ENCODE results near the gene PERP.
"Not testable (repeated sequence)": the region's sequence is repeated elsewhere in the genome, so short reads cannot be mapped to it uniquely, and the experiment has no call there.

Gene PERP

GRCh38 chr6:138105446-138105845 lies 1.8 kb downstream of the PERP start:
- no peak for DNase-seq (ENCODE audit: low spot score)

GRCh38 chr6:138104618-138105213 lies 2.5 kb downstream of the PERP start:
- DNase-seq (ENCODE audit: low spot score), result no peak

GRCh38 chr6:138103871-138104270 lies 3.3 kb downstream of the PERP start:
- no peak for DNase-seq (ENCODE audit: low spot score)

DNA sequence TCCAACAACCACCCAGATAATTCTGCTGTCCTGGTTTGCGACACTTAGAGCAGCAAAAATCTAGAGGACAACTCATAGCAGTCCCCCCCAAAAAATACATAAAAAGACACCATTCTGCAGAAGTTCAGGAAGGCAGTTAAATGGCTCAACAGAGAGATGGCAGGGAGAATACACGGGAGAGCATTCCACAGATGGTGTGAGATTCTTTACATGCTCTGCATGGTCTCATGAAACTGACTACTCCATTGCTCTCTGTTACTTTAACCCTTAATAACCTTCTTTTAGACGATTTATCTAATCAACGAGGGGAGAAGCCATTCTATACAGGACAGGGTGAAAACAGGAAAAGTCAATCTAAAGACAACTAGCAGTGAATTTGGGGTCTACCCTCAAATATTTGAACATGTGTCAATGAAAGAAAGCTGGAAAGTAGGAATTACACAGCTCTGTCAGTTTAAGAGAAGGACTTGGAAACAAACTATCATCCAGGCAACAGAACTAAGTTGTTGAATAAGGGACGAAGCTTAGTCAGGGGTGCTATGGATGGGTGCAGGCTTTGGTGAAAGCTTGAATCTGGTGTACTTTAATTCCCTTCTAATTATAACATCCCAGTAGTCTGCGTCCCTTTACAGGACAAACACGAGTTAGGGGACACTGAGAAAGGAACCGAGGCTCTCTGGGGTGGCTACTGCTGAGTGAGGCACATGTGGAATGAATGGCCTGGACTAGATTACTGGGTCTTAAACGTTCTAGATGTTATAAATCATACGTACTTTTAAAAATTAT lies 5.1 kb downstream of the PERP start:
- DNase-seq (ENCODE audit: low spot score), result no peak

- no peak for DNase-seq (ENCODE audit: low spot score)
Observed at GRCh38 chr6:138099832-138100231, 7.4 kb downstream of the PERP start.

DNA sequence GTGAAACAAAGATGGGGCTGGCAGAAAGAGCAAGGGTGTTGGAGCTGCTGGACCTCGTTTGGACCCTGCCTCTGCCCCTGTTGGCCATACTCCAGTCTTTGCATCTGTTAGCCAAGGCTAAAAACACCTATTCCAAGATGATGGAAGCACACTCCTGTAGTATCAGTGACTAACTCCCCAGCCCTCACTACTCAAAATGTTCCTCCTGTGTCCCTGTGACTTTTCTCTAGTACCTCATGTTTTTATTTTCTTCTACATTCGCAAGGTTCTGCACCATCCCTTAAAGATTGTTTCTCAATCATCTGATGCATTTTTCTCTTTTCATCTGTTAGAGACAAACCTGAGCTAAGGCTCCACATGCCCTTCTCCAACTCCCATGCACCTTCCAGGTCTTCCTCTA lies 8.9 kb downstream of the PERP start:
- DNase-seq (ENCODE audit: low spot score), result no peak

DNA sequence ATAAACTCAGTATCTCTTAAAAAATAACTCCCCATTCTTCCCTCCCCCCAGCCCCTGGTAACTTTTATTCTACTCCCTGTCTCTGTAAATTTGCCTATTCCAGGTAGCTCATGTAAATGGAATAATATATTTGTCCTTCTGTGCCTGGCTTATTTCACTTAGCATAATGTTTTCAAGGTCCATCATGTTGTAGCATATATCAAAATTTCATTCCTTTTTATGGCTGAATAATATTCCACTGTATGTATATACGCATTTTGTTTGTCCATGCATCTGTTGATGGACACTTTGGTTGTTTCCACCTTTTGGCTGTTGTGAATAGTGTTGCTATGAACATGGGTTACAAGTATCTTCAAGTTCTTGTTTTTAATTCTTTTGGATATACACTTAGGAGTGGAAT lies 13.0 kb downstream of the PERP start:
- no peak for DNase-seq (ENCODE audit: low spot score)

- DNase-seq (ENCODE audit: low spot score), result no peak
Observed at GRCh38 chr6:138093632-138094031, 13.6 kb downstream of the PERP start.

DNA sequence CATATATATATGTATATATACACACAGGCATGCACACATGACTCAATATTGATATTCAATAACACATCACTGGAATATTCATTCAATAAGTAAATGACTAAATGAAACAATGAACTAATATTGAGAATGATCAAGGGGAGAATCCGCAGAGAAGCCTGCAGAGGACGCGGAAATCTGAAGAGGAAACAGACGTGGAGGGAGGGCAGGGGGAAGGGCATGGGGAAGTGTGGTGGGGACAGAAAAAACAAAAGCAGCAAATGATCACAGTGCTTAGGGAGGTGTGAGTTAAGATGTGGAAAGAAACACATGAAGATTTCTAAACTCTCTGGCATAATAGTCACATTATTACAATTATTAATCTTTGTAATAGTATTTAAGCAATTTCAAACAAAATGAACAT lies 14.5 kb downstream of the PERP start:
- no peak for DNase-seq (ENCODE audit: low spot score)

DNA sequence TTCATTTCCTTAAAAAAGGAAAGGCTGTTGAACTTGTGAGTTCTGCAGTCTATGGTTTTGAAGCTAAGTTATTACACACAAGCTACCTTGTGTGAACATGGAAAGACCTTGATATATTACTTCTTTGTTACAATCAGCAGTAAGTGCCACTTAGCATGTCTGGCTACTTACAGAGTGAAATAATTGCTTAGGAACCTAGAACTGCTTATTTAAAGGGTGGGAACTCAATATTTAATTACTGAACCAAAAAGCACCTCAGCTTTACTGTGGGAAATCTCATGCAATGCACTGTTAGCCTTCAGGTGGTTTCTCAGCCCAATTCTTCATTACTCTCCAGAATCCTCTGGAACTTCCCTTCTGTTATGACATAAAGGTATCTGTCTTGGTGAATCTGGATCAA lies 17.9 kb downstream of the PERP start:
- no peak for DNase-seq (ENCODE audit: low spot score)

- DNase-seq (ENCODE audit: low spot score), result no peak
Observed at GRCh38 chr6:138088326-138088762, 18.9 kb downstream of the PERP start.

DNA sequence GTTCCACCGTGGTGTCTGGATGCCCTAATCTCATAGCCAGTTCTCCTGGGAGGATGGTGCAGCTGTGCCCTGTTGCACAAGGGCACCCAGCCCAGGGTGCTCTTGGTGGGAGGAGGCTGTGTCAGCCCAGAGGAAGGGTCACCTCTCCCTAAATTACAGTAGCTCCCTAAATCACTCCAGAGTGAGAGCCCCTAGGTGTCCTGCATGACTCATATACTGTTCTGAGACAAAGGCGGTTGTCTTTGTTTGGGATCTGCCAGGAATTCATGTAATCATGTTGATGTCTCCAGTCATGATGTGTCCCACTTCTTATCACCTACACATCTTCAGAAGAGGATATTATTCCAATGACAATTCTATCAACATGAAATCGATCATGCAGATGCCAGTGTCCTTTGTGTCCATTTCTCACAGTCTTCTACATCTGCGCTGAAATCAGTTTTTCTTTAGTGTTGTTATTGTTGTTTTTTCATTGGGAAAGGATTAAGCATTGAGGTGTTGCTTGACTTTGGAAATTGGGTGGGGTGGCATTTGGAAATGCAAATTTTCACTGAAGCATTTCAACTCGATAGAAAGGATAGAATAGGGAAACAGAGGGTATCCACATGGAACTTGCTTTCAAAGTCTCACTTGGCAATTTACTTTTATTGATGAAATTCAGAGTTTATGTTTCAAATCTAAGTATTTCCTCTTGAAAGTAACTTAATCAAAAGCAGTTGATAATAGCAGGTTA lies 19.5 kb downstream of the PERP start:
- no peak for DNase-seq (ENCODE audit: low spot score)

GRCh38 chr6:138086573-138087196 lies 20.5 kb downstream of the PERP start:
- DNase-seq (ENCODE audit: low spot score), result no peak

- no peak for DNase-seq (ENCODE audit: low spot score)
Observed at GRCh38 chr6:138085839-138086222, 21.4 kb downstream of the PERP start.

DNA sequence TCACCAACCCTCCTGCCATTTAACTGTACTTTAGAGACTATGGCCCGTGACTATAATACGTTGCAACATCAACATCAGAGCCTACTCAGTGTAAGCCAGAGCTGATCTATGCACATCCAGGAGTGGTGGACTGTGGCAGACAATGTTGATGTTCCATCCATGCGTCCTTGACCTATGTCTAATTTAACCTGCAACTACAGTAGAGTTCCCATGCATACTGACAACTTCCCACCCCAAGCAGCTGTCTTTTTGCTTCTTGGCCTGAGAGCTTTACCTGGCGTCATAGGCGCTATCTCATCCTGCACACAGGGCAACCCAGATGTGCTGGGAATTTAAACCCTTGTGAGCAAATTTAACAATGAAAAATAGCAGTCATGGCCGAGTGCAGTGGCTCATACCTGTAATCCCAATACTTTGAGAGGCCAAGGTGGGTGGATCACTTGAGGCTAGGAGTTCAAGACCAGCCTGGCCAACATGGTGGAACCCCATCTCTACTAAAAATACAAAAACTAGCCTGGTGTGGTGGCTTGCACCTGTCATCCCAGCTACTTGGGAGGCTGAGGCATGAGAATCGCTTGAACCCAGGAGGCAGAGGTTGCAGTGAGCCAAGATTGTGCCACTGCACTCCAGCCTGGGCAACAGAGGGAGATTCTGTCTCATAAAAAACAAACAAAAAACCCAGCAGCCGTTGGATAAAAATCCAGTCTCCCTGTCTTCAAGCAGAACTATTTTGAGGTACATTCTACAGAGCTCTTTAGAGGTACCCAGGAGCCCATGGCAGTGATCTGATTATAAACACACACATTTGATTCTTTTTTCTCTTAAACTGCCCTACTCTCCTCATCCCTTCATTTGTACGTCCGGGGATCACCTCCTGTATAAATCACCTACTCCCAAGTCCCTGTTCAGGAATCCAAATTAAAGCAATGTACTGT lies 22.0 kb downstream of the PERP start:
- no peak for DNase-seq (ENCODE audit: low spot score)

- DNase-seq (ENCODE audit: low spot score), result no peak
Observed at GRCh38 chr6:138082232-138082631, 25.0 kb downstream of the PERP start.

- DNase-seq (ENCODE audit: low spot score), result not testable (repeated sequence)
Observed at GRCh38 chr6:138079556-138079955, 27.7 kb downstream of the PERP start.

DNA sequence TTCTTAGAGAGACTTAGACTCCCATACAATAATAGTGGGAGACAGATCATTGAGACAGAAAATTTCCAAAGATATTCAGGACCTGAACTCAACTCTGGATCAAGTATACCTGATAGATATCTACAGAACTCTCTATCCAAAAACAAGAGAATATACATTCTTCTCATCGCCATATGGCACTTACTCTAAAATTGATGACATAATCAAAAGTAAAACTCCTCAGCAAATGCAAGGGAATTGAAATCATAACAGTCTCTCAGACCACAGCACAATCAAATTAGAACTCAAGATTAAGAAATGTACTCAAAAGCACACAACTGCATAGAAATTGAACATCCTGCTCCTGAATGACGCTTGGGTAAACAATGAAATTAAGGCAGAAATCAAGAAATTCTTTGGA lies 28.7 kb downstream of the PERP start:
- DNase-seq (ENCODE audit: low spot score), result no peak

DNA sequence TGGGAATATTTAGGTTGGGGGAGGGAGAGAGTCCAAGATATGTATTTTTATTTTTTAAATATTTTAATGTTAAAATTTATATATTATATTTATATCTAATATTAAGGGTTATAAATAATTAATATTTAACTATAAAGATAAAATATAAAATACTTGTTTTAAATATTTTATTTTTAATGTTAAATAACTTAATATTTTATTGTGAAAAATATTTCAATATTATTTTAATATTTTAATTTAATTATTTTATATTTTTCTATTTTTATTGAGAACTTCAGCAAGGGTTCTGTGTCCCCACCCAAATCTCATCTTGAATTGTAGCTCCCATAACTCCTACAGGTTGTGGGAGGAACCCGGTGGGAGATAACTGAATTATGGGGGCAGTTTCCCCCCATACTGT lies 34.0 kb downstream of the PERP start:
- no peak for DNase-seq (ENCODE audit: low spot score)

DNA sequence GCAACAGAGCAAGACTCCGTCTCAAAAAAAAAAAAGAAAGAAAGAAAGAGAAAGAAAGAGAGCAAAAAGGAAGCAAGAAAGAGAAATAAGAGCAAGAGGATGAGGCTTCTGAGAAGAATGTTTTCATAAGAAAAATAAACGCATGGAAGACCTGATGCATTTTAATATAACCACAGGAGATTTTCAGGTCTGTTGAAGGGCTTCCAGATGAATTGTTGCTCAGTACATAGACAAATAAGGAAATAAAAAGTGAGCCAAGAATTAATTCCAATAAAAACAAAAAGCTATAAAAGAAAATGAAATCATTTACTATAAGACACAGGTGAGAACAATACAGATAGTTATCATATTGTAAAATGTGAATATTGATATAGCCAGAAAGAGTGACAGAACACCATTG lies 43.5 kb downstream of the PERP start:
- DNase-seq (ENCODE audit: low spot score), result no peak

- DNase-seq (ENCODE audit: low spot score), result no peak
Observed at GRCh38 chr6:138054982-138055381, 52.2 kb downstream of the PERP start.

GRCh38 chr6:138052783-138053182 lies 54.4 kb downstream of the PERP start:
- DNase-seq (ENCODE audit: low spot score), result no peak

Data from CD4-positive, alpha-beta T cell treated with Interleukin-15 for 4 hours (primary cell).